GM23248 (cell line): Measurements from ENCODE around the gene GDAP2. TPM values are rescaled to one million over a fixed set of nuclear protein-coding genes. Genes with fewer than 3 reads are reported as not detected.

Experiments
- DNase-seq: peaks from one replicate; pipeline ENCODE4 v3.0.0-alpha.2; 2015
- H2AFZ ChIP-seq: fragments of 200-600 bp; sonication (generic); 2 replicates; pipeline ENCODE4 v1.6.1; 2016; ENCODE audit warnings: antibody characterized with exemption
- H3F3A ChIP-seq: fragments of 200-600 bp; sonication (generic); 2 replicates; pipeline ENCODE4 v1.6.1; 2016; ENCODE audit warnings: mild to moderate bottlenecking, antibody characterized with exemption, mixed run types; ENCODE audit not compliant: insufficient read depth
- H3K27ac ChIP-seq: fragments of 200-600 bp; sonication (generic); 2 replicates; pipeline ENCODE4 v1.5.1; 2016; ENCODE audit warnings: mild to moderate bottlenecking
- H3K27me3 ChIP-seq: fragments of 200-600 bp; sonication (generic); replicated peaks from 2 replicates; pipeline ENCODE4 v1.6.1; 2016; ENCODE audit warnings: mild to moderate bottlenecking; ENCODE audit not compliant: insufficient read depth
- H3K36me3 ChIP-seq: fragments of 200-600 bp; sonication (generic); 2 replicates; pipeline ENCODE4 v1.6.1; 2016; ENCODE audit warnings: low read depth, mild to moderate bottlenecking
- H3K4me1 ChIP-seq: fragments of 200-600 bp; sonication (generic); 2 replicates; pipeline ENCODE4 v1.6.1; 2016; ENCODE audit warnings: mild to moderate bottlenecking; ENCODE audit not compliant: insufficient read depth
- H3K4me2 ChIP-seq: fragments of 200-600 bp; sonication (generic); one replicate; pipeline ENCODE4 v1.6.1; 2016; ENCODE audit warnings: mild to moderate bottlenecking; ENCODE audit not compliant: unreplicated experiment
- H3K4me3 ChIP-seq: fragments of 200-600 bp; sonication (generic); 2 replicates; pipeline ENCODE4 v1.5.1; 2016; ENCODE audit warnings: mild to moderate bottlenecking
- H3K79me2 ChIP-seq: fragments of 200-600 bp; sonication (generic); 2 replicates; pipeline ENCODE4 v1.6.1; 2016; ENCODE audit warnings: mild to moderate bottlenecking; ENCODE audit not compliant: insufficient read depth
- H3K9ac ChIP-seq: fragments of 200-600 bp; sonication (generic); 2 replicates; pipeline ENCODE4 v1.6.1; 2016; ENCODE audit warnings: mild to moderate bottlenecking
- H3K9me2 ChIP-seq: fragments of 200-600 bp; sonication (generic); 2 replicates; pipeline ENCODE4 v1.6.1; 2016; ENCODE audit warnings: mixed run types, mild to moderate bottlenecking, moderate library complexity; ENCODE audit not compliant: insufficient read depth
- H3K9me3 ChIP-seq: fragments of 200-600 bp; sonication (generic); one replicate; pipeline ENCODE4 v1.6.1; 2017; ENCODE audit warnings: low read depth
- H4K20me1 ChIP-seq: fragments of 200-600 bp; sonication (generic); 2 replicates; pipeline ENCODE4 v1.6.0; 2016; ENCODE audit not compliant: insufficient read depth
- EZH2 ChIP-seq: fragments of 200-600 bp; sonication (generic); IDR thresholded peaks from 2 replicates; pipeline ENCODE4 v1.6.1; 2018; ENCODE audit warnings: antibody characterized with exemption, mild to moderate bottlenecking; ENCODE audit not compliant: insufficient read depth, poor library complexity, severe bottlenecking
- EZH2phosphoT487 ChIP-seq: fragments of 200-600 bp; sonication (generic); IDR thresholded peaks from 2 replicates; pipeline ENCODE4 v1.6.1; 2018; ENCODE audit warnings: antibody characterized with exemption, moderate library complexity, mild to moderate bottlenecking, low read depth; ENCODE audit not compliant: insufficient read depth
- WGBS, 2 experiments: methylation state at CpG; one replicate each; pipeline ENCODE4 v1.1.6; 2015 to 2017; ENCODE audit warnings: low lambda C conversion rate in 2 of 2, low coverage in 1 of 2; ENCODE audit errors: missing lambda C conversion rate in 2 of 2; 5-methylcytosine and 5-hydroxymethylcytosine counted together
- in situ Hi-C: fragments of 300-500 bp; cut with MboI; formaldehyde crosslinking; loops from 2 replicates; pipeline ENCODE4 v1.15.0; 2020
- polyA plus RNA-seq: library from polyadenylated mRNA; unstranded; fragments of >200 nt; fragmentation: Nextera tagmentation; extraction: Ambion mirVana; gene quantifications from 2 replicates; pipeline ENCODE4 v1.2.1, GENCODE V29; 2016
- total RNA-seq: library from RNA; depleted of rRNA; stranded (reverse); fragments of >200 nt; shearing (Covaris generic); gene quantifications from 2 replicates; pipeline ENCODE4 v1.2.3, GENCODE V29; 2014

The GDAP2 gene
- total and polyA plus RNA-seq, 2 experiments from 2014 or later: 17.9 to 19.6 TPM

DNA sequence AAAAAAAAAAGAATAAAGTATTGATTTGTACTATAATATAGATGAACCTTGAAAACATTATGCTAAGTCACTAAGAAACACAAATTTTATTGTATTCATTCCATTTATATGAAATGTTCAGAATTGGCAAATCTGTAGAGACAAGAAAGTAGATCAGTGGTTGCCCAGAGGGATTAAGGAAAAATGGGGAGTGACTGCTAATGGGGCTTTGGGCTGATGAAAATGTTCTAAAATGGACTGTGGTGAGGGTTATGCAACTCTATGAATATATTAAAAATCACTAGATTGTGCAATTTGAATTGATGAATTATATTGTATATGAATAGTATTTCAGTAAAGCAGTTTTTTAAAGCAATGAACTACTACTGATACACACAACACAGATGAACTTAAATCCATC lies 10.0 kb downstream of the GDAP2 start:
- Histone ChIP-seq H3F3A (no peaks in the 10 kb centered on the region), H3K27me3 (no peaks in the 10 kb centered on the region), H3K4me3 (no peak overlapping the region), H3K9ac (no peak overlapping the region), H4K20me1 (peaks cover 4% of the 10 kb centered on the region; the same call in 1 of the 2 replicates), H3K4me2 (no peak overlapping the region), H2AFZ (no peak overlapping the region), H3K4me1 (no peaks in the 10 kb centered on the region), H3K79me2 (peaks cover 49% of the 10 kb centered on the region), H3K9me2 (no peaks in the 10 kb centered on the region), H3K36me3 (peaks cover 42% of the 10 kb centered on the region), H3K9me3 (no peaks in the 10 kb centered on the region), H3K27ac (no peak overlapping the region)
- TF ChIP-seq EZH2 (no peak), EZH2phosphoT487 (no peak)
- DNase-seq: no peak
- in situ Hi-C loops: loop anchor here (25.0 kb wide), 1 partner anchor 832 kb away; no protein-coding TSS in a partner anchor

DNA sequence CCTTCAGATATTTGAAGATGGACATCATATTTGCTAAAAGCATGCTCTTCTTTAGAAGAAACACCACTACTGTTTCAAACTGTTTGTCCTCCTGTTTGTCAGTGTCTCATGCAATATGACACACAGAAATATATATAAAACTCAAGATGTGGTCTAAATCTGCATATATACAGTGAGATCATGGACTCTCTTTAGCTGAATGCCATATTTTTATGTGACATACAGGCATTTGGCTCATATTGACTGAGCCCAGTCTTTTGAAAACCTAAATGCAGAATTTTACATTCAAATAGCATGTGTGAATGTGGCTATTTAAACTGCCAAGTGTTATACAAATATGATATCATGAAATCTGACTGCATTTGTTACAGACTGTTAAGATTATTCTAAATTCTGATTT lies 18.4 kb downstream of the GDAP2 start:
- no peak for DNase-seq
- H4K20me1 ChIP-seq: no peaks in the 10 kb centered on the region
- H3K27ac ChIP-seq: no peak overlapping the region
- no peaks in the 10 kb centered on the region for H3K27me3 ChIP-seq
- H3K4me2 ChIP-seq: no peak overlapping the region
- no peaks in the 10 kb centered on the region for H3F3A ChIP-seq
- no peaks in the 10 kb centered on the region for H3K79me2 ChIP-seq
- H3K36me3 ChIP-seq: peaks cover 60% of the 10 kb centered on the region
- H3K4me1 ChIP-seq: no peaks in the 10 kb centered on the region
- H3K9me3 ChIP-seq: no peaks in the 10 kb centered on the region
- no peak for TF ChIP-seq EZH2phosphoT487
- TF ChIP-seq EZH2: no peak
- no peak overlapping the region for H2AFZ ChIP-seq
- in situ Hi-C loops: loop anchor here (25.0 kb wide), 1 partner anchor 824 kb away; no protein-coding TSS in a partner anchor
- no peaks in the 10 kb centered on the region for H3K9me2 ChIP-seq
- H3K9ac ChIP-seq: no peak overlapping the region
- no peak overlapping the region for H3K4me3 ChIP-seq

GRCh38 chr1:117905019-117905418 lies 24.4 kb downstream of the GDAP2 start:
- in situ Hi-C loops: loop anchor here (25.0 kb wide), 1 partner anchor 818 kb away; no protein-coding TSS in a partner anchor
- Histone ChIP-seq H3K4me1 (no peaks in the 10 kb centered on the region), H3K4me3 (no peak overlapping the region), H3F3A (0 out of 2 replicates have a peak, but pooled peaks cover 2% of the 10 kb centered on the region), H3K36me3 (peaks cover 48% of the 10 kb centered on the region), H3K27me3 (no peaks in the 10 kb centered on the region), H3K9me3 (no peaks in the 10 kb centered on the region), H2AFZ (no peak overlapping the region), H4K20me1 (no peaks in the 10 kb centered on the region), H3K9me2 (no peaks in the 10 kb centered on the region), H3K27ac (no peak overlapping the region), H3K79me2 (no peaks in the 10 kb centered on the region), H3K9ac (no peak overlapping the region), H3K4me2 (no peak overlapping the region)
- 100% methylated on average over 2 of the region's 2 CpGs for WGBS, 2 experiments
- TF ChIP-seq EZH2 (no peak), EZH2phosphoT487 (no peak)
- DNase-seq: no peak

DNA sequence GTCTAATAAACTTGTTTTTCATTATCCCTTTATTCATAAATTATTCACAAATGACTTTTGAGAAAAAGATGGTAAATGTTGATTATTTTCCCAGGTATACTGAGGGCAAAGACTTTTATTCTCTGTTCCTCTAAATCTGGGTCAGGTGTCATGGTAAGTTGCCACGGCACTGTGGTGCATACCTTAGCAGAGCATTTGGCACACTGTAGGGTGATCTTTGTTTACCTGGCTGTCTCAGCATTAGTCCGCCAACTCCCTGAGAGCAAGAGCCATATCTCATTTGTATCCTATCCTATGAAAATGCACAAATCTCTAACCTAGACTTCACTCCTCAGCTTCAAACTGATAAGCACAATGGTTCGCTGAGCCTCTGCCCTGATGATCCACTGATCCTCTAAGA lies 24.9 kb downstream of the GDAP2 start:
- Histone ChIP-seq H3K36me3 (peaks cover 42% of the 10 kb centered on the region), H3K27me3 (no peaks in the 10 kb centered on the region), H4K20me1 (no peaks in the 10 kb centered on the region), H3K9me2 (no peaks in the 10 kb centered on the region), H3K79me2 (no peaks in the 10 kb centered on the region), H3K27ac (no peak overlapping the region), H3K4me2 (no peak overlapping the region), H3F3A (0 out of 2 replicates have a peak, but pooled peaks cover 5% of the 10 kb centered on the region), H3K9ac (no peak overlapping the region), H2AFZ (no peak overlapping the region), H3K4me3 (no peak overlapping the region), H3K9me3 (no peaks in the 10 kb centered on the region), H3K4me1 (no peaks in the 10 kb centered on the region)
- in situ Hi-C loops: loop anchor here (25.0 kb wide), 1 partner anchor 817 kb away; no protein-coding TSS in a partner anchor
- 97 to 100% methylated on average over 3 of the region's 3 CpGs for WGBS, 2 experiments
- DNase-seq: no peak
- no peak for TF ChIP-seq EZH2
- no peak for TF ChIP-seq EZH2phosphoT487

DNA sequence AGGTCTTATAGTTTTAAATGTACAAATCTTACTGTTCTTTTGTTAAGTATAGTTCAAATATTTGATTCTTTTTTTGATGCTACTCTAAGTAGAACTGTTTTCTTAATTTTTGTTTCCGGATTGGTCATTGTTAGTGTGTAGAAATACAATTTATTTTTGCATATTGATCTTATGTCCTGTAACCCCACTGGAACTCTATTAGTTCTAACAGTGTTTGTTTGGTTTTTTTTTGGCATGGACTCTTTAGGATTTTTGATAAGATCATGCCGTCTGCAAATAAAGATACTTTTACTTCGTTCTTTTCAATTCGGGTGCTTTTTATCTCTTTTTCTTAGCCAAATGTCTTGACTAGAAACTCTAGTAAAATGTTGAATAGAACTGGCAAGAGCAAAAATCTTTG lies 26.5 kb downstream of the GDAP2 start:
- DNase-seq: no peak
- no peaks in the 10 kb centered on the region for H4K20me1 ChIP-seq
- TF ChIP-seq EZH2phosphoT487: no peak
- H3K4me2 ChIP-seq: no peak overlapping the region
- in situ Hi-C loops: loop anchor here (25.0 kb wide), 1 partner anchor 816 kb away; no protein-coding TSS in a partner anchor
- H3K36me3 ChIP-seq: peaks cover 39% of the 10 kb centered on the region
- H3K9ac ChIP-seq: no peak overlapping the region
- H3K79me2 ChIP-seq: no peaks in the 10 kb centered on the region
- H3K9me3 ChIP-seq: no peaks in the 10 kb centered on the region
- no peak overlapping the region for H2AFZ ChIP-seq
- H3K4me3 ChIP-seq: no peak overlapping the region
- no peaks in the 10 kb centered on the region for H3K4me1 ChIP-seq
- H3K9me2 ChIP-seq: no peaks in the 10 kb centered on the region
- WGBS, 2 experiments: 97 to 100% methylated on average over 4 of the region's 4 CpGs
- 0 out of 2 replicates have a peak, but pooled peaks cover 7% of the 10 kb centered on the region for H3F3A ChIP-seq
- no peaks in the 10 kb centered on the region for H3K27me3 ChIP-seq
- no peak overlapping the region for H3K27ac ChIP-seq
